Hepatocyte (in vitro differentiated cells): ENCODE measurements around the gene EFR3B. TPM values are rescaled to one million over a fixed set of nuclear protein-coding genes. Genes with fewer than 3 reads are reported as not detected.

Experiments
- DNase-seq: peaks from one replicate; pipeline ENCODE4 v3.0.0-alpha.2; 2016; ENCODE audit warnings: low spot score
- H2AFZ ChIP-seq: fragments of 200-600 bp; sonication (generic); 2 replicates; pipeline ENCODE4 v1.6.0; 2016; ENCODE audit warnings: antibody characterized with exemption, mild to moderate bottlenecking
- H3K27ac ChIP-seq: fragments of 200-600 bp; sonication (generic); 2 replicates; pipeline ENCODE4 v1.5.1; 2016; ENCODE audit warnings: mild to moderate bottlenecking
- H3K27me3 ChIP-seq: fragments of 200-600 bp; sonication (generic); 2 replicates; pipeline ENCODE4 v1.6.1; 2016
- H3K36me3 ChIP-seq: fragments of 200-600 bp; sonication (generic); replicated peaks from 2 replicates; pipeline ENCODE4 v1.5.1; 2016; ENCODE audit warnings: low read depth; ENCODE audit not compliant: insufficient read depth
- H3K4me1 ChIP-seq: fragments of 200-600 bp; sonication (generic); 2 replicates; pipeline ENCODE4 v1.5.1; 2016; ENCODE audit warnings: mild to moderate bottlenecking, moderate library complexity; ENCODE audit not compliant: insufficient read depth
- H3K4me2 ChIP-seq: fragments of 200-600 bp; sonication (generic); 2 replicates; pipeline ENCODE4 v1.6.0; 2016
- H3K4me3 ChIP-seq: fragments of 200-600 bp; sonication (generic); 2 replicates; pipeline ENCODE4 v1.5.1; 2016; ENCODE audit warnings: mild to moderate bottlenecking
- H3K79me2 ChIP-seq: fragments of 200-600 bp; sonication (generic); 2 replicates; pipeline ENCODE4 v1.6.0; 2017; ENCODE audit warnings: mild to moderate bottlenecking
- H3K9me2 ChIP-seq: fragments of 200-600 bp; sonication (generic); replicated peaks from 2 replicates; pipeline ENCODE4 v1.6.0; 2017; ENCODE audit warnings: mild to moderate bottlenecking; ENCODE audit not compliant: insufficient read depth
- H3K9me3 ChIP-seq: fragments of 200-600 bp; sonication (generic); 2 replicates; pipeline ENCODE4 v1.5.1; 2016; ENCODE audit warnings: low read depth, mild to moderate bottlenecking
- H4K20me1 ChIP-seq: fragments of 200-600 bp; sonication (generic); 2 replicates; pipeline ENCODE4 v1.6.0; 2016; ENCODE audit warnings: mild to moderate bottlenecking; ENCODE audit not compliant: insufficient read depth, poor library complexity, severe bottlenecking
- EZH2 ChIP-seq: fragments of 200-600 bp; sonication (generic); IDR thresholded peaks from 2 replicates; pipeline ENCODE4 v1.6.1; 2016; ENCODE audit warnings: antibody characterized with exemption, mild to moderate bottlenecking, borderline replicate concordance
- EZH2phosphoT487 ChIP-seq: fragments of 200-600 bp; sonication (generic); IDR thresholded peaks from one replicate; pipeline ENCODE4 v1.6.1; 2018; ENCODE audit warnings: antibody characterized with exemption, mild to moderate bottlenecking, low read depth, moderate library complexity; ENCODE audit not compliant: unreplicated experiment, severe bottlenecking
- WGBS: methylation state at CpG from one replicate; pipeline ENCODE4 v1.1.6; 2016; ENCODE audit warnings: low lambda C conversion rate; ENCODE audit errors: missing lambda C conversion rate; 5-methylcytosine and 5-hydroxymethylcytosine counted together
- polyA plus RNA-seq: library from polyadenylated mRNA; unstranded; fragments of >200 nt; fragmentation: Nextera tagmentation; extraction: Ambion mirVana; gene quantifications from 2 replicates; pipeline ENCODE4 v1.2.1, GENCODE V29; 2016
- total RNA-seq: library from RNA; depleted of rRNA; stranded (reverse); fragments of >200 nt; gene quantifications from 2 replicates; pipeline ENCODE4 v1.2.3, GENCODE V29; 2014
- TF ChIP-seq, protein P1 (sequence below): fragments of 200-600 bp; sonication (generic); IDR thresholded peaks from 2 replicates; pipeline ENCODE4 v1.5.1; 2016; ENCODE audit warnings: antibody characterized with exemption, mild to moderate bottlenecking; ENCODE audit not compliant: poor library complexity

Gene EFR3B
- total and polyA plus RNA-seq, 2 experiments from 2014 or later = 1.1 to 2.0 TPM

DNA sequence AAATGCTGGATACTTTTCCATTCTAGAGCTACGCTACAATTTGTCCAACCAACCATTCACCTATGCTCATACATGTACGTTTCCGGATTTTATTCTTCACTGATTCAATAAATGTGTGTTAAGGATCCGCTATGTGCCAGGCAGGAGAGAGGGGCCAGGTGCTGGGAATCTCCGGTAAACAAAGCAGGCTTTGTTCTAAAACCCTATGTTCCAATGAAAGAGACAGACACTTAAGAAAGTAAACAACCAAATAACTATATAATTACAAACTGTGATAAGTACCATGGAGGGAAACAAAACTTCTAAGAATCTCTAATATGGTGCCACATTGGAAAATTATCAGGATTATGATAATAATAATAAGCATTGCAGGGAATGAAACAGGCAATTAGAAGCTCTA lies 148.7 kb downstream of the EFR3B start:
- no peak overlapping the region for H3K4me2 ChIP-seq
- H2AFZ ChIP-seq = no peak overlapping the region
- no peaks in the 10 kb centered on the region for H3K27me3 ChIP-seq
- no peaks in the 10 kb centered on the region for H3K9me3 ChIP-seq
- H3K9me2 ChIP-seq = no peaks in the 10 kb centered on the region
- no peak overlapping the region for H3K4me3 ChIP-seq
- H3K4me1 ChIP-seq = no peaks in the 10 kb centered on the region
- 72% methylated on average over 5 of the region's 5 CpGs for WGBS
- H3K27ac ChIP-seq = no peak overlapping the region
- no peak for DNase-seq
- H4K20me1 ChIP-seq = no peaks in the 10 kb centered on the region
- TF ChIP-seq, protein P1, sequence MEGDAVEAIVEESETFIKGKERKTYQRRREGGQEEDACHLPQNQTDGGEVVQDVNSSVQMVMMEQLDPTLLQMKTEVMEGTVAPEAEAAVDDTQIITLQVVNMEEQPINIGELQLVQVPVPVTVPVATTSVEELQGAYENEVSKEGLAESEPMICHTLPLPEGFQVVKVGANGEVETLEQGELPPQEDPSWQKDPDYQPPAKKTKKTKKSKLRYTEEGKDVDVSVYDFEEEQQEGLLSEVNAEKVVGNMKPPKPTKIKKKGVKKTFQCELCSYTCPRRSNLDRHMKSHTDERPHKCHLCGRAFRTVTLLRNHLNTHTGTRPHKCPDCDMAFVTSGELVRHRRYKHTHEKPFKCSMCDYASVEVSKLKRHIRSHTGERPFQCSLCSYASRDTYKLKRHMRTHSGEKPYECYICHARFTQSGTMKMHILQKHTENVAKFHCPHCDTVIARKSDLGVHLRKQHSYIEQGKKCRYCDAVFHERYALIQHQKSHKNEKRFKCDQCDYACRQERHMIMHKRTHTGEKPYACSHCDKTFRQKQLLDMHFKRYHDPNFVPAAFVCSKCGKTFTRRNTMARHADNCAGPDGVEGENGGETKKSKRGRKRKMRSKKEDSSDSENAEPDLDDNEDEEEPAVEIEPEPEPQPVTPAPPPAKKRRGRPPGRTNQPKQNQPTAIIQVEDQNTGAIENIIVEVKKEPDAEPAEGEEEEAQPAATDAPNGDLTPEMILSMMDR = no peak
- TF ChIP-seq EZH2 (no peak), EZH2phosphoT487 (no peak)
- no peaks in the 10 kb centered on the region for H3K79me2 ChIP-seq
- no peaks in the 10 kb centered on the region for H3K36me3 ChIP-seq

DNA sequence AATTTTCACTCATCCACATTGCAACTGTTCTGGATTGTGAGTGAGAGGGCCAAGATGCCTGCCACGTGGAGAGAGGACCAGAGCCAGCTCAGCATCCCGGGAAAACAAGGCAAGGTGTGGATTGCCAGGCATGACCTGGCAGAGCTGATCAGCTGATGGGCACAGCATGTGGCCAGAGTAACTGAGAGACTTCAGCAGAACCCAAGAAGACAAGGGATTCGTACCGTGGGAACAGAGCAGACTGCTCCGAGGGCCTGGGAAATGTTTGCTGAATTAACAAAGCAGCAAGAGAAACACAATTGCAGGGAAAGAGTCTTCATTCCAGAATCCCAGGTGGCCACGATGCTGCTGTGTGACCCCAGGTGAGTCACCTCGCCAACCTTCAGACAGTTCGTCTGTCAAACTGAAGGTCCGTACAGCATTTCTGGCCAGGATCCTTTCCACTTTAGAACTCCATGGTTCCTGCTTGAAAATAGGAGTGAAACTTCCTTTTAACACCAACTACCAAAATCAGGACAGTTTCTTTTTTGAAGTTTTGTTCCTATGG lies 152.8 kb downstream of the EFR3B start:
- H3K36me3 ChIP-seq = no peaks in the 10 kb centered on the region
- peaks cover 5% of the 10 kb centered on the region for H3K4me1 ChIP-seq
- WGBS = 68% methylated on average over 9 of the region's 9 CpGs

DNA sequence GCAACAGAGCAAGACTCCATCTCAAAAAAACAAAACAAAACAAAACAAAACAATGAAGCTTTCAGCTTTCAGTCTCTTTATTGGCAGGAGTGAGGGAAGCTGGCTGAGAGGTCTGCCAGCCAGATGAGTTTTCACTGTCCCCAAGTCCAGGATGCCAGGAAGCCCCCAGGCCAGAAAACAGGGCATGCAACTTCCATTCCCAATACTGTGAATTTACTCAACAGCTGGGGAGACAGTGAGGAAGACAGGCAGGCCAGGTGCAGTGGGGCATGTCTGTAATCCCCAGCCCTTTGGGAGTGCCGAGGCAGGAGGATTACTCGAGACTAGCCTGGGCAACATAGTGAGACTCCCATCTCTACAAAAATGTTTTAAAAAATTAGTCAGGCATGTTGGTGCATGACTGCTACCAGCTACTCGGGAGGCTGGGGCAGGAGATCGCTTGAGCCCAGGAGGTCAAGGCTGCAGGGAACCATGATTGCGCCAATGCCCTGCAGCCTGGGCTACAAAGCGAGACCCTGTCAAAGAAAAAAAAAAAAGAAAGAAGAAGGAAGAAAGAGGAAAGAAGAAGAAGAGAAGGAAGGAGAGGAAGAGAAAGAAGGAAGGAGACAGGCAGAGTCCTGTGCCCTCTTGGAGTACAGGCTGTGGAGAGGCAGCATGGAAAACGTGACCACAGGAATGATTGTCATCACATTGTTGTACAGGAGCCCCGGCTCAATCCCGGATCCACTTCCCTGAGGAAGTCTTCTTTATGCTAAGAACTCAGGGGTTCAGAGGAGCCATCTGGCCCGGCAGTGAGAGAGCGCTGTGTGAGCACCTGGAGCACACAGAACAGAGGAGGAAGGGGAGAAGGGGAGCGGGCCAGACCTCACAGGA lies 155.7 kb downstream of the EFR3B start:
- peak; percentile 26 for DNase-seq
- H3K9me3 ChIP-seq = no peaks in the 10 kb centered on the region
- TF ChIP-seq, protein P1 = no peak
- no peak for TF ChIP-seq EZH2phosphoT487
- TF ChIP-seq EZH2 = no peak
- no peaks in the 10 kb centered on the region for H3K36me3 ChIP-seq
- no peak overlapping the region for H2AFZ ChIP-seq
- peaks cover 5% of the 10 kb centered on the region for H3K4me1 ChIP-seq
- no peaks in the 10 kb centered on the region for H3K79me2 ChIP-seq
- H4K20me1 ChIP-seq = no peaks in the 10 kb centered on the region
- H3K4me2 ChIP-seq = peak overlapping the region; percentile 33
- 70% methylated on average over 12 of the region's 12 CpGs for WGBS
- peak overlapping the region; percentile 80 for H3K27ac ChIP-seq
- H3K9me2 ChIP-seq = no peaks in the 10 kb centered on the region
- H3K27me3 ChIP-seq = no peaks in the 10 kb centered on the region
- H3K4me3 ChIP-seq = no peak overlapping the region

More for the DNA sequence above, 152.8 kb downstream of the EFR3B start:
- Histone ChIP-seq H4K20me1 (no peaks in the 10 kb centered on the region), H3K9me2 (no peaks in the 10 kb centered on the region), H3K9me3 (no peaks in the 10 kb centered on the region), H3K27me3 (no peaks in the 10 kb centered on the region), H3K4me2 (no peak overlapping the region), H3K27ac (no peak overlapping the region), H2AFZ (no peak overlapping the region), H3K79me2 (no peaks in the 10 kb centered on the region), H3K4me3 (no peak overlapping the region)
- DNase-seq = no peak
- TF ChIP-seq EZH2phosphoT487 = no peak
- TF ChIP-seq, protein P1 = no peak
- no peak for TF ChIP-seq EZH2
